Forelimb muscle (tissue), 1 donor: ENCODE results near the gene RFFL. TPM values are rescaled to one million over a fixed set of nuclear protein-coding genes. Genes with fewer than 3 reads are reported as not detected.
A peak's percentile ranks its signal among the peaks of the same experiment; 100 is the strongest.
"Not testable (repeated sequence)": the region's sequence is repeated elsewhere in the genome, so short reads cannot be mapped to it uniquely, and the experiment has no call there.

Source experiments
- DNase-seq: peaks from one replicate; pipeline ENCODE4 v3.0.0-alpha.2; 2013; ENCODE audit warnings: low read depth
- polyA plus RNA-seq: library from polyadenylated mRNA; unstranded; fragments of 120-200 nt; gene quantifications from one replicate; pipeline ENCODE4 v1.2.1, GENCODE V29; 2013; ENCODE audit not compliant: insufficient read length

Gene RFFL, protein sequence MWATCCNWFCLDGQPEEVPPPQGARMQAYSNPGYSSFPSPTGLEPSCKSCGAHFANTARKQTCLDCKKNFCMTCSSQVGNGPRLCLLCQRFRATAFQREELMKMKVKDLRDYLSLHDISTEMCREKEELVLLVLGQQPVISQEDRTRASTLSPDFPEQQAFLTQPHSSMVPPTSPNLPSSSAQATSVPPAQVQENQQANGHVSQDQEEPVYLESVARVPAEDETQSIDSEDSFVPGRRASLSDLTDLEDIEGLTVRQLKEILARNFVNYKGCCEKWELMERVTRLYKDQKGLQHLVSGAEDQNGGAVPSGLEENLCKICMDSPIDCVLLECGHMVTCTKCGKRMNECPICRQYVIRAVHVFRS
- polyA plus RNA-seq = 7.9 TPM

GRCh38 chr17:35063514-35064223, at the start of gene RFFL:
TSS of gene RFFL (minus strand) at chr17:35063707. CDS start at chr17:35026553, 37,154 bp downstream.
- peak; percentile 40 for DNase-seq

DNA sequence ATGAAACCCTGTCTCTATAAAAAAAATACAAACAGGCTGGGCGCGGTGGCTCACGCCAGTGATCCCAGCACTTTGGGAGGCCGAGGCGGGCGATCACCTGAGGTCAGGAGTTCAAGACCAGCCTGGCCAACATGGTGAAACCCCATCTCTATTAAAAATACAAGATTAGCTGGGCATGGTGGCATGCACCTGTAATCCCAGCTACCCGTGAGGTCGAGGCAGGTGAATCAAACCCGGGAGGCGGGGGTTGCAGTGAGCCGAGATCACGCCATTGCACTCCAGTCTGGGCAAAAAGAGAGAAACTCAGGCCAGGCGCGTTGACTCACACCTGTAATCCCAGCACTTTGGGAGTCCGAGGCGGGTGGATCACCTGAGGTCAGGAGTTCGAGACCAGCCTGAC, 47.3 kb upstream of the RFFL start:
- not testable (repeated sequence) for DNase-seq

DNA sequence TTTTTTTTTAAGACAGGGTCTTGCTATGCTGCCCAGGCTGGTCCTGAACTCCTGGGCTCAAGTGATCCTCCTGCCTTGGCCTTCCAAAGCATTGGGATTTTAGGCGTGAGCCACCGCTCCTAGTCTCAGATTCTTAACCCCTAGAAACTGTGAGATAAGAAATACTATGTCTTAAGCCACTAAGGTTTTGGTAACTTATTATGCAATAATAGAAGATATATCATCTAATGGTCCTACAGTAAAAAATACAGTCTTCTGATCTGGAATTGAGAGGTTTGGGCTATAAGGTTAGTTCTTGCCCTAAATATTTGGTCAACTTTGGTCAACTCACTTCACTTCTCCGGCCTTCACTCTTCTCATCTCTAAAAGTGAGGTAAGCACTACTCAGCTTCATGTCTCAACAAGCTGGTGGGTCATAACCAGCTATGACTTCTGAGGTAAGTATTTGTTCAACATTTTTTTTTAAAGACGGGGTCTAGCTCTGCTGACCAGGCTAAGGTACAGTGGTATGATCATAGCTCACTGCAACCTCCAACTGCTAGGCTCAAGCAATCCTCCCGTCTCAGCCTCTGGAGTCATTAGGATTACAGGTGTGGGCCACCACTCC, 41.4 kb upstream of the RFFL start:
- no peak for DNase-seq

DNA sequence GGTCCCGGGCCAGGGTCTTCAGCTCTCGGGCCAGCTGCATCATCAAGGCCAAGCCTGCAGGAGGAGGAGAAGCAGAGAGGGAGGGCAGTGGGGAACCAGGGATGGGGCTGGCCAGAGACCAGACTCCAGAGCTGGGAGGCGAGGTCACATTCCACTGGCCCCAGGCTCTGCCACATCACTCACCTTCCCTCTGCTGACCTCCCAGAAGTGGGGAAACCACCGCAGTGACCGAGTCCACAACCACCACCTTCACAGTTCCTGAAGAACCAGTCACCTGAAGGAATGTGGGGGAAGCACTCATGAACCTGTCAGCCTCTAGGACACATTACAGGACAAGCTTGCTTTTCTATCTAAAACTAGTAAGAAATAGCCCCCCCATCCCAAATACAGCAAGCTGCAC, 39.8 kb upstream of the RFFL start:
- no peak for DNase-seq

DNA sequence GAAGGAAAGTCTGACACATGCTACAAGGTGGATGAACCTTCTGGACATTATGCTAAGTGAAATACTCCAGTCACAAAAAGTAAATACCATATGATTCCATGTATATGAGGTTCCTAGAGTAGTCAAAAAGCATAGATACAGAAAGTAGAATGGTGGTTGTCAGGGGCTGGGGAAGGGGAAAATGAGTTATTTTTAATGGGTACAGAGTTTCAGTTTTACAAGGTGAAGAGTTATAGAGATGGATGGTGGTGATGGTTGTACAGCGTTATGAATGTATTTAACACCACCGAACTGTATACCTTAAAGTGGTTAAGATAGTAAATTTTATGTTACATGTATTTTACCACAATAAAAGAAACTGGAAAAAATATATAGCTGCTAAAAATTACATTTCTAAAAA, 38.2 kb upstream of the RFFL start:
- DNase-seq = no peak

DNA sequence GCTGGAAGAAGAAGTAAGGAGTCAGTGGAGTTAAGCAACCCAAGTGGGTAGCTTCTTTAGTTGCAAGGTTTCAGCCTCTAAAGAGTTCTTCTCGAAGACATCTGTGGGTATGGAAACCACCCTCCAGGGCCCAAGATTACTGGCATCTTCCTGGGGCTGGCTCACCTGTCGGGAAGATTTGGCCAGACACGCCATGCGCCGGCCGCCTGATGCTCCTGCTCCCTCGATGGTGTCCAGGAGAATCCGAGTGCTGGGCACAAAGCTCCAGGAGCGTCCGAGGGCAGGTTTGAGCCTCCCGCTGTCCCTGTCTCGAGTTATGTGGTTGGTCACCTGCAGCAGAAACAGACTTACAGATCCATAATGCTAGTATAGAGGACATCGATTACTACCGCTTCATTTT, 37.5 kb upstream of the RFFL start:
- DNase-seq = no peak

GRCh38 chr17:35099908-35100307, 36.4 kb upstream of the RFFL start:
- no peak for DNase-seq

DNA sequence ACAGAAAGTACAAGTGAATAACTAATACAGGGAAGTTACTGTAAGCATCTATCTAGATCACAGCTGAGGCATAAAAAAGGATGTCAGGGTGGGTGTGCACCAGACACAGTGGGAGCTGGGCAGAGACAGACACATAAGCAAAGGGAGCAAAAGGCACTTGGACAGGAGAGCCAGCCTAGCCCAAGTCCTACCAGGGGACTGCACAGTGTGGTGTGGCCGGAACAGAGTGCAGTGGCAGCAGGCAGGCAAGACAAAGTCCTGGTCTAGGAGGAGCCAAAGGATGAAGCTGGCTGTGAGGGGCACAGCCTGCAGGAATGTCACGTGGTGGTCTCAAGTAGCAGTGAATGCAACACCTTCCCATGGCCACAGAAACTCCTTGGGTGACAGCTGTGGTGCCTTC, 34.3 kb upstream of the RFFL start:
- DNase-seq = no peak

DNA sequence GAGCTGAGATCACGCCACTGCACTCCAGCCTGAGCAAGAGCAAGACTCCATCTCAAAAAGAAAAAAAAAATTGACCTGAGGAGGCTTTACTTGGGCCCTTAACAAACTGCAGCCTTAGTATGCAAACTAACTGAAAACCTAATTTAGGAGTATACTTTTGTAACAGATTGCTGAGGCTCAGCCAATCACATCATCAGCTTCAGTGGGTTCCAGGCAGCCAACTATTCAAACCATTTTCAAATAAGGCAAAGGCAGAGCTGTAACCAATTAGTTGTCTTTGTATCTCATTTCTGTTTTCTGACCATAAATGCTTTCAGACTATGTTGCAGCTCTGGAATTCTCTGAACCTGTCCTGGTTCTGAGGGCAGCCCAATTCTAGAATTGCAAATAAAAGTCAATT, 32.2 kb upstream of the RFFL start:
- DNase-seq = no peak

DNA sequence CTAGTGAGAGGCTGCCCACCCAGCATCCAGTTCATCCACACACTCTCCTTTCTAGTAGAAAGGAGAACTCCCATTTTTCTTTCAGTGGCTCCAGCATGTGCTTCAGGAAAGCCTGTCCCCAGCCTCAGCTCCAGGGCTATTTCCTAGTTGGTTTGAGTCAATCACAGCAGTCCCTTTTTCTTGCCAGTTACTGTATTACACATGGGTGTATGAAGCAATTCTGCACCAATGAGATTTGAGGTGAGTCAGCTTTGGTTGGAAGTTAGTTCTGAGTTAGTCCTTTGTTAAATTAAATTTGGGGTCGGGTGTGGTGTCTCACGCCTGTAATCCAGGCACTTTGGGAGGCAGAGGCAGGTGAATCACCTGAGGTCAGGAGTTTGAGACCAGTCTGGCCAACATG, 31.4 kb upstream of the RFFL start:
- no peak for DNase-seq

GRCh38 chr17:35090707-35091106, 27.2 kb upstream of the RFFL start:
- not testable (repeated sequence) for DNase-seq

DNA sequence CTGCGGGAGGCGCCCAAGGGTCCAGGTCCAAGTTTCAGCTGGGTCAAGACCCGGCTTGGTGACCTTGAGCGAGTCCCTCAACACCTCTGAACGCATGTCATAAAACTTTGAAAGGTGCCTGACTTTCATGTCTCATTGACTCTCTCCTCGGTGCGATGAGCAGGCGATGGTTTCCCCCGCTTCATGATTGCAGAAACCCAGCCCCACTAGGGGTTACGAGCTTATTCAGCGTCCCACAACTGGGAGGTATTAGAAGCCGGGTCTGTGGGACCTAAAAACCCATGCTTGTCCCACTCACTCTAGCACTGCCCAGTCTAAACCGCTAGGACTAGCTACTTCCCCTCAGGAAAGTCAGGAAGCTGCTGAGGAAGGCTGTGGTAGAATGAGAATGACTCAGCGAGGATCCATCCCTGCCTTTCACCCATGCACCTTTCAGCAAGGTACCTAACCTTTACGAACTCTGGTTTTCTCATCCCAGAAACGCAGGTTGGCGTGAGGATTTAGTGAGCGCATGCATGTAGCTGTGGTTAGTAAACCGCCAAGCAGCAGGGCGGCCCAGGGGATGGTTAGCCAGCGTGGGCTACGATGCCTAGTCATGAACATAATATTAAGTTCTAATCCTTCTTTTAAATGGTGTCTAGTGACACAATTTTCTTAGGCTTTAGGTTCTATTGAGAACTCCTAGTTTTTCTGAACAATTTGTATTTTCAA, 26.2 kb upstream of the RFFL start:
- DNase-seq = no peak

DNA sequence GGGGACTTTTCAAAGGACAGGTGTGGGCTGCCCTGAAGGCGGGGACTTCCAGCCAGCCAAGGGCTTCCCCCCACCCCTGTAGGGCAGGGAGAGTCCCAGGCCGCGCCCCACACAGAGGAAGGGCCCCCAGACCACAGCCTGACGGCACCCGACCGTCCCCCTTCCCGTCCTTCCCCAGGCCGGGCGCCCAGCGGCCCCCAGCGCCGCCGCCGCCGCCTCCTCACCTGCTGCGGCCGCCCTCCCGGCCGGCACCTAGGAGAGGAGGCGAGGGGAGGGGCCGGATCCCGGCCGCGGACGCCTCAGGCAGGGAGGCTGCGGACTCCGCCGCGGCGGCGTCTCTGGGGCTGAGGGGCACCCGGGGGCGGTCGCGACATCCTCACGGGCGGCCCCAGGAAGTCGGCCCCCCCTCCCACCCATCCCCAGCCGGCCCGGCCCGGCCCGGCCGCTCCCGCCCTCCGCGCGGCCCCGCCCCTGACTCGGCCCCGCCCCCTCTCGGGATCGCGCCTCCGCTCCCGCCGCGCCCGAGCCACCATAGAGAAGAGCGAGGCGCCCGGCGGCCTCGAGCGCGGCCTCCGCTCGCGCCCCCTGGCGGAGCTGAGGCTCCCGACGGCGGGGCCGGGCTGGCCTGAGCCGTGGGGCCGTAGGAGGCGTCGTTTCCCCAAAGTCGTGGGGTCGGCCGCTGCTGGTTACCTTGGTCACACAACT, 25.5 kb upstream of the RFFL start:
- peak; percentile 54 for DNase-seq

DNA sequence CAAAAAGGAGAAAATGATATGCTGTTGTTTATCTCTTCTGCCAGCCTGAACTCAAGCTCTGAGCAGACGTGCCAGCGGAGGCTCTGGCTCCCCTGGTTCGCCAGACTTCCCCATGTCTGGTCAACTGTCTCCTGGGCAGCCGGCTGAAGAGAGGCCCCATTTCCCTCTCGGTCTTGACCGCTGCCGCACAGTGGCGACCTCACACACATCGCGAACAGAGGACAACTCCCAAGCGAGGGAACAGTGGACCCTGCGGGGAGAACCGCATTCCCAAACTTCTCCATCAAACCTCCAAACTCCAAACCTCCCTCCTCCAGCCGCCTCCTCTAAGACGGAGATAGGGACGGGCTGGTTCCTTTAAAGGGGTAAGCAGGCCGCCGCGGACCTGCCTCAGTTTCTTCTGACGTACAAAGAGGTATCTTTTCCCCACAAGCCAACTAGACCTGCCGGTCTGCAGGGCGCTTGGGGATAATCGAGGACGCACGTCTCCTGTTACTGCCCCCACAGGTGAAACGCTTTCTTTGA, 24.9 kb upstream of the RFFL start:
- DNase-seq = no peak

GRCh38 chr17:35087731-35088355, 24.3 kb upstream of the RFFL start:
- DNase-seq = no peak

GRCh38 chr17:35086931-35087573, 23.5 kb upstream of the RFFL start:
- DNase-seq = no peak

GRCh38 chr17:35086164-35086563, 22.7 kb upstream of the RFFL start:
- DNase-seq = no peak

- no peak for DNase-seq
These were observed 21.5 kb upstream of the RFFL start for GRCh38 chr17:35084987-35085386.

DNA sequence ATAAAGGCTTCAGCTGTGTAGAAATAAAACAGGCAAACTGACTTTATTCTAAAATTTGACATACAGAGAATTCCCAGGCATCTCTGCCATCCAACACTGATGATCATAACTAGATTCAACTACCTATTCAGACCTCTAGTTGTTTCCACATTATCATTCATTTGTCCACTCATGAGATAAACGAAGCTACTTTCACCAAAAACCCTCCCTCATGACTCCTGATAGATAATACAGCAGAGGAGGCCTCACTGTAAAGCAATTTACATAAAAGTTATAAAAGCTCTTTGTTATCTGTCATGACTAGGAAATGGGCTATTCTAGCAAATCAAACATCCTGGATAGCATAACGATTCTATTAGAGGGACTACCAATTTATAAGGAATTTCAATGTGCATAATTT, 19.6 kb upstream of the RFFL start:
- DNase-seq = no peak

GRCh38 chr17:35082073-35082657, 18.7 kb upstream of the RFFL start:
- no peak for DNase-seq
